Hepatocyte (in vitro differentiated cells): ENCODE measurements around the gene ARHGEF12. TPM values are rescaled to one million over a fixed set of nuclear protein-coding genes. Genes with fewer than 3 reads are reported as not detected.

Experiments
- DNase-seq: peaks from one replicate; pipeline ENCODE4 v3.0.0-alpha.2; 2016; ENCODE audit warnings: low spot score
- H2AFZ ChIP-seq: fragments of 200-600 bp; sonication (generic); 2 replicates; pipeline ENCODE4 v1.6.0; 2016; ENCODE audit warnings: antibody characterized with exemption, mild to moderate bottlenecking
- H3K27ac ChIP-seq: fragments of 200-600 bp; sonication (generic); 2 replicates; pipeline ENCODE4 v1.5.1; 2016; ENCODE audit warnings: mild to moderate bottlenecking
- H3K27me3 ChIP-seq: fragments of 200-600 bp; sonication (generic); 2 replicates; pipeline ENCODE4 v1.6.1; 2016
- H3K36me3 ChIP-seq: fragments of 200-600 bp; sonication (generic); replicated peaks from 2 replicates; pipeline ENCODE4 v1.5.1; 2016; ENCODE audit warnings: low read depth; ENCODE audit not compliant: insufficient read depth
- H3K4me1 ChIP-seq: fragments of 200-600 bp; sonication (generic); 2 replicates; pipeline ENCODE4 v1.5.1; 2016; ENCODE audit warnings: mild to moderate bottlenecking, moderate library complexity; ENCODE audit not compliant: insufficient read depth
- H3K4me2 ChIP-seq: fragments of 200-600 bp; sonication (generic); 2 replicates; pipeline ENCODE4 v1.6.0; 2016
- H3K4me3 ChIP-seq: fragments of 200-600 bp; sonication (generic); 2 replicates; pipeline ENCODE4 v1.5.1; 2016; ENCODE audit warnings: mild to moderate bottlenecking
- H3K79me2 ChIP-seq: fragments of 200-600 bp; sonication (generic); 2 replicates; pipeline ENCODE4 v1.6.0; 2017; ENCODE audit warnings: mild to moderate bottlenecking
- H3K9me2 ChIP-seq: fragments of 200-600 bp; sonication (generic); replicated peaks from 2 replicates; pipeline ENCODE4 v1.6.0; 2017; ENCODE audit warnings: mild to moderate bottlenecking; ENCODE audit not compliant: insufficient read depth
- H3K9me3 ChIP-seq: fragments of 200-600 bp; sonication (generic); 2 replicates; pipeline ENCODE4 v1.5.1; 2016; ENCODE audit warnings: low read depth, mild to moderate bottlenecking
- H4K20me1 ChIP-seq: fragments of 200-600 bp; sonication (generic); 2 replicates; pipeline ENCODE4 v1.6.0; 2016; ENCODE audit warnings: mild to moderate bottlenecking; ENCODE audit not compliant: insufficient read depth, poor library complexity, severe bottlenecking
- CTCF ChIP-seq: fragments of 200-600 bp; sonication (generic); IDR thresholded peaks from 2 replicates; pipeline ENCODE4 v1.5.1; 2016; ENCODE audit warnings: antibody characterized with exemption, mild to moderate bottlenecking; ENCODE audit not compliant: poor library complexity
- EZH2 ChIP-seq: fragments of 200-600 bp; sonication (generic); IDR thresholded peaks from 2 replicates; pipeline ENCODE4 v1.6.1; 2016; ENCODE audit warnings: antibody characterized with exemption, mild to moderate bottlenecking, borderline replicate concordance
- EZH2phosphoT487 ChIP-seq: fragments of 200-600 bp; sonication (generic); IDR thresholded peaks from one replicate; pipeline ENCODE4 v1.6.1; 2018; ENCODE audit warnings: antibody characterized with exemption, mild to moderate bottlenecking, low read depth, moderate library complexity; ENCODE audit not compliant: unreplicated experiment, severe bottlenecking
- WGBS: methylation state at CpG from one replicate; pipeline ENCODE4 v1.1.6; 2016; ENCODE audit warnings: low lambda C conversion rate; ENCODE audit errors: missing lambda C conversion rate; 5-methylcytosine and 5-hydroxymethylcytosine counted together
- polyA plus RNA-seq: library from polyadenylated mRNA; unstranded; fragments of >200 nt; fragmentation: Nextera tagmentation; extraction: Ambion mirVana; gene quantifications from 2 replicates; pipeline ENCODE4 v1.2.1, GENCODE V29; 2016
- total RNA-seq: library from RNA; depleted of rRNA; stranded (reverse); fragments of >200 nt; gene quantifications from 2 replicates; pipeline ENCODE4 v1.2.3, GENCODE V29; 2014

Gene ARHGEF12
- total and polyA plus RNA-seq, 2 experiments from 2014 or later, result 21.2 to 75.1 TPM

GRCh38 chr11:120486138-120486537 is 149.9 kb downstream of the ARHGEF12 start:
- H4K20me1 ChIP-seq, result no peaks in the 10 kb centered on the region
- H3K27me3 ChIP-seq, result no peaks in the 10 kb centered on the region
- H3K4me3 ChIP-seq, result no peak overlapping the region
- no peaks in the 10 kb centered on the region for H3K79me2 ChIP-seq
- H3K27ac ChIP-seq, result no peak overlapping the region
- 93% methylated on average over 5 of the region's 5 CpGs for WGBS
- no peak overlapping the region for H2AFZ ChIP-seq
- DNase-seq, result no peak
- no peak overlapping the region for H3K4me2 ChIP-seq
- TF ChIP-seq CTCF (no peak), EZH2phosphoT487 (no peak), EZH2 (no peak)
- H3K9me3 ChIP-seq, result no peaks in the 10 kb centered on the region
- H3K36me3 ChIP-seq, result no peaks in the 10 kb centered on the region
- no peaks in the 10 kb centered on the region for H3K9me2 ChIP-seq
- no peaks in the 10 kb centered on the region for H3K4me1 ChIP-seq

- H3K4me1 ChIP-seq, result no peaks in the 10 kb centered on the region
- H3K4me3 ChIP-seq, result no peak overlapping the region
- no peak overlapping the region for H3K27ac ChIP-seq
- H3K27me3 ChIP-seq, result no peaks in the 10 kb centered on the region
- H3K9me2 ChIP-seq, result no peaks in the 10 kb centered on the region
- DNase-seq, result no peak
- no peaks in the 10 kb centered on the region for H3K36me3 ChIP-seq
- no peak overlapping the region for H2AFZ ChIP-seq
- H3K4me2 ChIP-seq, result no peak overlapping the region
- H4K20me1 ChIP-seq, result no peaks in the 10 kb centered on the region
- TF ChIP-seq EZH2 (no peak), EZH2phosphoT487 (no peak), CTCF (no peak)
- H3K79me2 ChIP-seq, result no peaks in the 10 kb centered on the region
- WGBS, result 63% methylated on average over 1 of the region's 1 CpG
- no peaks in the 10 kb centered on the region for H3K9me3 ChIP-seq
Observed at GRCh38 chr11:120489799-120490198, 153.6 kb downstream of the ARHGEF12 start.

- H3K9me2 ChIP-seq, result no peaks in the 10 kb centered on the region
- no peaks in the 10 kb centered on the region for H3K36me3 ChIP-seq
- DNase-seq, result no peak
- no peaks in the 10 kb centered on the region for H3K9me3 ChIP-seq
- no peak overlapping the region for H3K27ac ChIP-seq
- no peak overlapping the region for H3K4me2 ChIP-seq
- no peaks in the 10 kb centered on the region for H4K20me1 ChIP-seq
- 66% methylated on average over 3 of the region's 3 CpGs for WGBS
- H3K4me1 ChIP-seq, result no peaks in the 10 kb centered on the region
- no peak overlapping the region for H3K4me3 ChIP-seq
- no peak for TF ChIP-seq EZH2
- no peak for TF ChIP-seq EZH2phosphoT487
- TF ChIP-seq CTCF, result no peak
- no peaks in the 10 kb centered on the region for H3K79me2 ChIP-seq
- no peak overlapping the region for H2AFZ ChIP-seq
- no peaks in the 10 kb centered on the region for H3K27me3 ChIP-seq
Observed at GRCh38 chr11:120492486-120492885, 156.3 kb downstream of the ARHGEF12 start.

- H3K27ac ChIP-seq, result no peak overlapping the region
Observed at GRCh38 chr11:120494595-120494994, 158.4 kb downstream of the ARHGEF12 start.

More at GRCh38 chr11:120494595-120494994, 158.4 kb downstream of the ARHGEF12 start:
- no peaks in the 10 kb centered on the region for H3K36me3 ChIP-seq
- H3K9me3 ChIP-seq, result no peaks in the 10 kb centered on the region
- no peak for DNase-seq
- no peaks in the 10 kb centered on the region for H3K9me2 ChIP-seq
- H3K4me1 ChIP-seq, result no peaks in the 10 kb centered on the region
- TF ChIP-seq EZH2phosphoT487 (no peak), EZH2 (no peak), CTCF (no peak)
- no peak overlapping the region for H3K4me3 ChIP-seq
- no peaks in the 10 kb centered on the region for H4K20me1 ChIP-seq
- no peaks in the 10 kb centered on the region for H3K79me2 ChIP-seq
- H2AFZ ChIP-seq, result no peak overlapping the region
- WGBS, result 27% methylated on average over 2 of the region's 2 CpGs
- no peak overlapping the region for H3K4me2 ChIP-seq
- no peaks in the 10 kb centered on the region for H3K27me3 ChIP-seq
